ENCODE measurements around the gene USP6. TPM values are rescaled to one million over a fixed set of nuclear protein-coding genes. Genes with fewer than 3 reads are reported as not detected.
"Not testable (repeated sequence)": the region's sequence is repeated elsewhere in the genome, so short reads cannot be mapped to it uniquely, and the experiment has no call there.

The USP6 gene
- total RNA-seq, 1 experiment from 2014 or later, result not detected

DNA sequence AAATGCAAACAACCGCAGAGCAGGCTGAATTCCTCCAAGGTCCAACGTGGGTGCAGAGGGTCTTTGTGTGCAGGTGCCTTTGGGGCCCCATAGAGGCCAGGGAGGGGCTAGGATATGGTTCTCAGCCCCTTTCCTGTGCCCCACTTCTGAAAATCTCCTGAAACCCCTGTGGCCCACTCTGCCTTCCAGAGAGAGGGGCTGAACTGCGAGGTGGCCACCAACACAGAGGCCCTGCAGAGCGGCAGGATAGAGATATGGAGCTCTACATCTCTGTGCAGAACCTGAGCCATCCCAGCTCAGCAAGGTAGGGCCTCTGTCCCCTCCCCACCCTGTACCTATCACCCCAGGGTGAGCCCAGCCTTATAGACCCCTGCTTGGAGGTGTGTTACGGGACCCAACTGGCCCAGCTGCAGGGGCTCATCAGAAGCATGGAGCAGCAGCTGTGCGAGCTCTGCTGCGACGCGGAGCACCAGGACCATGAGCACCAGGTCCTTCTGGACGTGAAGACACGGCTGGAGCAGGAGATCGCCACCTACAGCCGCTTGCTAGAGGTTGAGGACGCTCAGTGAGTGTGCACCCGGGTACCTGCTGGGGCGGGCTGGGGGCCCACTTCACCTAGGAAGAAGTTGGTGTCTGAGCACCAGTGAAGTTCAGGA lies 5.5 kb downstream of the USP6 start:
- Mint-ChIP-seq H3K9me3 (ENCODE audit: unreplicated experiment) (no peaks in the 10 kb centered on the region), H3K4me1 (ENCODE audit: insufficient read depth, unreplicated experiment) (no peaks in the 10 kb centered on the region), H3K27ac (ENCODE audit: low read depth, unreplicated experiment) (no peak overlapping the region), H3K36me3 (ENCODE audit: insufficient read depth, unreplicated experiment) (peaks cover 1% of the 10 kb centered on the region), H3K27me3 (ENCODE audit: insufficient read depth, unreplicated experiment) (peaks cover 69% of the 10 kb centered on the region), H3K4me3 (ENCODE audit: unreplicated experiment) (no peak overlapping the region)
- POLR2A ChIA-PET, result no interaction called here
- BruUV-seq (replicated peaks), result no TSS peak
- CTCF ChIA-PET, result no interaction called here
- TF ChIP-seq, protein P1, sequence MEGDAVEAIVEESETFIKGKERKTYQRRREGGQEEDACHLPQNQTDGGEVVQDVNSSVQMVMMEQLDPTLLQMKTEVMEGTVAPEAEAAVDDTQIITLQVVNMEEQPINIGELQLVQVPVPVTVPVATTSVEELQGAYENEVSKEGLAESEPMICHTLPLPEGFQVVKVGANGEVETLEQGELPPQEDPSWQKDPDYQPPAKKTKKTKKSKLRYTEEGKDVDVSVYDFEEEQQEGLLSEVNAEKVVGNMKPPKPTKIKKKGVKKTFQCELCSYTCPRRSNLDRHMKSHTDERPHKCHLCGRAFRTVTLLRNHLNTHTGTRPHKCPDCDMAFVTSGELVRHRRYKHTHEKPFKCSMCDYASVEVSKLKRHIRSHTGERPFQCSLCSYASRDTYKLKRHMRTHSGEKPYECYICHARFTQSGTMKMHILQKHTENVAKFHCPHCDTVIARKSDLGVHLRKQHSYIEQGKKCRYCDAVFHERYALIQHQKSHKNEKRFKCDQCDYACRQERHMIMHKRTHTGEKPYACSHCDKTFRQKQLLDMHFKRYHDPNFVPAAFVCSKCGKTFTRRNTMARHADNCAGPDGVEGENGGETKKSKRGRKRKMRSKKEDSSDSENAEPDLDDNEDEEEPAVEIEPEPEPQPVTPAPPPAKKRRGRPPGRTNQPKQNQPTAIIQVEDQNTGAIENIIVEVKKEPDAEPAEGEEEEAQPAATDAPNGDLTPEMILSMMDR (IDR thresholded peaks at IDR 0.05; ENCODE audit: unreplicated experiment), result no peak
- DNase-seq (ENCODE audit: unreplicated experiment), result no peak
- intact Hi-C loops (cut with micrococcal nuclease), result no loop called here

DNA sequence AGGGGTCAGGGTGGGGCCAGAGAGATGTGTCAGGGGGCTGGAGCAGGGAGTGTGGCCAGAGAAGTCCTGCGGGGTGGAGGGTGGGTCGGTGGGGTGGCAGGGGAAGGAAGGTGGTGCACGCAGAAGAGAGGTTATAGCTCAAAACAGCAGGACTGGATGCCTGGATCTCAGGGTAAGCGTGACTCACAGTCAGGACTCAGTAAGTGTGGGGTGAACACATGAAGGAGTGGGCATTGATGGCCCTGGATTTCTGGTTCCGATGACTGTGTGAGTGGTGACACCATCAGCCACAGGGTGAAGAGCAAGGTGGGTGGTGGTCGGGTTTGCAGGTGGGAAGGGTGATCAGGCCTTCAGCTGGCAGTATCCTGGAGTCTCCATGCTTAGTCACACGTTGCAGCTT lies 6.2 kb downstream of the USP6 start:
- intact Hi-C loops (cut with micrococcal nuclease); H3K4me3 Mint-ChIP-seq (ENCODE audit: unreplicated experiment); H3K9me3 Mint-ChIP-seq (ENCODE audit: unreplicated experiment); BruUV-seq (replicated peaks); CTCF ChIA-PET; H3K4me1 Mint-ChIP-seq (ENCODE audit: insufficient read depth, unreplicated experiment); H3K36me3 Mint-ChIP-seq (ENCODE audit: insufficient read depth, unreplicated experiment); DNase-seq (ENCODE audit: unreplicated experiment); H3K27ac Mint-ChIP-seq (ENCODE audit: low read depth, unreplicated experiment); POLR2A ChIA-PET: not testable (repeated sequence)
- peaks cover 64% of the 10 kb centered on the region for H3K27me3 Mint-ChIP-seq (ENCODE audit: insufficient read depth, unreplicated experiment)

DNA sequence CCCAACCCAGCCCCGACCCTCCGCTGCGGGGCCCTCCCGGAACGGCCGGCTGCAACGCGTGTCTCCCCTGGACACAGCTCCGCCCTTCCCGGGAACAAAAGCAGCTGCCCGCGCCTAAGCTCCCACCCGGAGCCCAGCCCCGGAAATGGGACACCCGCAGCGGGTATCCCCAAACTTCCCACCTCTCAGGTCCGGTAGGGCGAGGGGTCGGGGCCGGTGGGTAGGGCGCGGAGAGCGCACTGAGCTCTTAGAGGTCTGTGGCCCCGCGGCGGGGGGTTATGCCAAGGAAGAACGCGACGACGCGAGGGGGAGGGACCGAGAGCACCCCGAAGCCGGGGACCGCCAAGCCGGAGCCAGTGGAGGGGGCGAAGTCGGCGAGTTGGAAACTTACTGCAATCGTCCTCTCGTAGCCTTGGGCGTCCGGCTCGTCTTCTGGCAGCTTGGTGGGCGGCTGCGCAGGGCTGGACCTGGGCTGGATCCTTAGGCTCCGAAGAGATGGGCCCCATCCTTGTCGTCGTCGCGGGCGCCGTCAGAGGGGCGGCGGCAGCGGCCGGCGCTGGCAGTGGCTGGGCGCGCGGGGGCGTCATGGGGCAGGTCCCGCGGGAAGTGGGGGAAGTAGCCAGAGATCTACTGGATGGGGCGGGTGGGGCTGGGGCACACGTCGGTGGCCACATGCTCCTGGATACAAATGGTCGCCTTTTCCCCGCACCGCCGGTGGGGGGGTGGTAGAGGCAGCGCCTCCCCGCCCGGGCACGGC lies 6.9 kb downstream of the USP6 start:
- H3K36me3 Mint-ChIP-seq (ENCODE audit: insufficient read depth, unreplicated experiment), result no peaks in the 10 kb centered on the region
- no peaks in the 10 kb centered on the region for H3K9me3 Mint-ChIP-seq (ENCODE audit: unreplicated experiment)
- CTCF ChIA-PET, result no interaction called here
- DNase-seq (ENCODE audit: unreplicated experiment), result no peak
- H3K4me3 Mint-ChIP-seq (ENCODE audit: unreplicated experiment), result no peak overlapping the region
- H3K27me3 Mint-ChIP-seq (ENCODE audit: insufficient read depth, unreplicated experiment), result peaks cover 57% of the 10 kb centered on the region
- no peak overlapping the region for H3K27ac Mint-ChIP-seq (ENCODE audit: low read depth, unreplicated experiment)
- TF ChIP-seq, protein P1 (IDR thresholded peaks at IDR 0.05; ENCODE audit: unreplicated experiment), result no peak
- BruUV-seq (replicated peaks), result no TSS peak
- H3K4me1 Mint-ChIP-seq (ENCODE audit: insufficient read depth, unreplicated experiment), result no peaks in the 10 kb centered on the region
- intact Hi-C loops (cut with micrococcal nuclease), result no loop called here
- POLR2A ChIA-PET, result no interaction called here

DNA sequence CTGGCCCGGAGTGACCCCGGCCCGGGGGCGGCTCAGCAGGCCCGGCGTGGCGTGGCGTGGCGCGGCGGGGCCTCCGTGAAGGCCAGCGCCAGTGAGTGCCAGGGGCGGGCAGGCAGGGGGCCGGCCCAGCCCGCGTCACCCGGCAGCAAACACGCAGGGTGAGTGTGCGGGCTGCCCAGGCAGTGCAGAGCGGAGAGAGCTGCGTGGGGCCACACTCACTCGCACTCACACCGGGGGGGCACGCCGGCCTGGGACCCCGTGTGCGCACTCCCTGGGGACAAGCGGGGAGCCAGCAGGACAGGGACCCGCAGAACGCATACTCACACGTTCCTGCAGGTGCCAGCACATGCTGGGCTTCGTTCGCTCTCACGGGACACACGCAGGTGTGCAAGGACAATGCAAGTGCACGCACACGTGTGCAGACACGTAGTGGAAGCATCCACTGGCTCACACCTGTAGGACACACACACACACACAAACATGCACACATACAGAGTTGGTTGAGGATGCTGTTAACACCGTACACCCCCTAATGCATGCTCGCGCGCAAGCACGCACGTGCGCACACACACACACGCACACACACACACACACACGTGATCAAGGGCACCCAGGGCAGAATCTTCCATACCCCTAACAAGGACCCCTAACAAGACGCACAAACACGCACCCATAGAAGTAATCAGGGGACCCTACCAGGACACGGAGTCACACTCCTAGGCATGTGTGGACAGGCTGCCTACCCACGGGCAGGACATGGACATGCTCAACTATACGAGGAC lies 7.7 kb downstream of the USP6 start:
- TF ChIP-seq, protein P1 (IDR thresholded peaks at IDR 0.05; ENCODE audit: unreplicated experiment), result no peak
- no peaks in the 10 kb centered on the region for H3K4me1 Mint-ChIP-seq (ENCODE audit: insufficient read depth, unreplicated experiment)
- no peaks in the 10 kb centered on the region for H3K9me3 Mint-ChIP-seq (ENCODE audit: unreplicated experiment)
- H3K27me3 Mint-ChIP-seq (ENCODE audit: insufficient read depth, unreplicated experiment), result peaks cover 49% of the 10 kb centered on the region
- no peak overlapping the region for H3K27ac Mint-ChIP-seq (ENCODE audit: low read depth, unreplicated experiment)
- no peak for DNase-seq (ENCODE audit: unreplicated experiment)
- no TSS peak for BruUV-seq (replicated peaks)
- CTCF ChIA-PET, result no interaction called here
- no peaks in the 10 kb centered on the region for H3K36me3 Mint-ChIP-seq (ENCODE audit: insufficient read depth, unreplicated experiment)
- POLR2A ChIA-PET, result no interaction called here
- no peak overlapping the region for H3K4me3 Mint-ChIP-seq (ENCODE audit: unreplicated experiment)
- intact Hi-C loops (cut with micrococcal nuclease), result no loop called here

DNA sequence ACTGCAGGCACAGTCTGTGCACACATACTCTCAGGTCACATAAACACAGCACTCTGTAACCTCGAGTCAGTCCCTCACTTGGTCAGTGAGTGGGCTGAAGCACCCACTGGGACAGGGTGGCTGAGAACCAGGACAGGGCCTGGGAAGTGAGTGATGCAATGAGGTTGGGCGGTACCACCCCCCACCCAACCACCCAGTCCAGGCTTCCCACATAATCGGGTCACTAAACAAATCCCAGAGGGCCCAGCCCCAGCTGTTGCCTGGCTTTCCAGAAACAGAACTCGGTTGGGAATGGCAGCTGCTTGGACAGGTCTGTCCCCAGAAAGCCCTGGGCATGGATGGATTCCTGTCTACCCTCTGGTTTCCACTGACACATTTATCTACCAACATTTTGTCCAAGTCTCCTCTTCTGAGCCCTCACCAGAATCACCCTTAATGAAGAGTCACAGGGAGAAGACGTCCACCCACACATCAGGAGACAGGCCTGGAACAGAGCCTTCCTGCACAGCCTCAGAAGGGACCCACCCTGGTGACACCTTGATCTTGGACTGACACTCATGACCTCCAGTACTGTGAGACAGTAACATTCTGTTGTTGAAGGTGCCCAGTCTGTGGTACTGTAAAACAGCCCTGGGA lies 8.4 kb downstream of the USP6 start:
- peaks cover 45% of the 10 kb centered on the region for H3K27me3 Mint-ChIP-seq (ENCODE audit: insufficient read depth, unreplicated experiment)
- intact Hi-C loops (cut with micrococcal nuclease); POLR2A ChIA-PET; DNase-seq (ENCODE audit: unreplicated experiment); H3K9me3 Mint-ChIP-seq (ENCODE audit: unreplicated experiment); H3K36me3 Mint-ChIP-seq (ENCODE audit: insufficient read depth, unreplicated experiment); H3K4me1 Mint-ChIP-seq (ENCODE audit: insufficient read depth, unreplicated experiment); BruUV-seq (replicated peaks); H3K4me3 Mint-ChIP-seq (ENCODE audit: unreplicated experiment); CTCF ChIA-PET; H3K27ac Mint-ChIP-seq (ENCODE audit: low read depth, unreplicated experiment): not testable (repeated sequence)

DNA sequence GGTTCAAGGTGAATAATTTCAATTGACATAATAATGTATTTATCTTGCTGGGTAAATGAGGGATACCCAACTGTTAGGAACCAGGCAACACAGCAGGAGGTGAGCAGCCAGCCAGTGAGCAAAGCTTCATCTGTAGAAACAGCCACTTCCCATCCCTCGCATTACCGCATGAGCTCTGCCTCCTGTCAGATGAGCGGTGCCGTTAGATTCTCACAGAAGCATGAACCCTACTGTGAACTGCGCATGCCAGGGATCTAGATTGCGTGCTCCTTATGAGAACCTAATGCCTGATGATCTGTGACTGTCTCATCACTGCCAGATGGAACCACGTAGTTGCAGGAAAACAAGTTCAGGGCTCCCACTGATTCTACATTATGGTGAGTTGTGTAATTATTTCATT lies 9.1 kb downstream of the USP6 start:
- intact Hi-C loops (cut with micrococcal nuclease); H3K9me3 Mint-ChIP-seq (ENCODE audit: unreplicated experiment); H3K27ac Mint-ChIP-seq (ENCODE audit: low read depth, unreplicated experiment); H3K4me1 Mint-ChIP-seq (ENCODE audit: insufficient read depth, unreplicated experiment); H3K4me3 Mint-ChIP-seq (ENCODE audit: unreplicated experiment); BruUV-seq (replicated peaks); CTCF ChIA-PET; H3K36me3 Mint-ChIP-seq (ENCODE audit: insufficient read depth, unreplicated experiment); DNase-seq (ENCODE audit: unreplicated experiment); POLR2A ChIA-PET: not testable (repeated sequence)
- peaks cover 45% of the 10 kb centered on the region for H3K27me3 Mint-ChIP-seq (ENCODE audit: insufficient read depth, unreplicated experiment)

Data from MCF 10A (cell line).